A549 (cell line): ENCODE measurements around the gene MLANA. TPM values are rescaled to one million over a fixed set of nuclear protein-coding genes. Genes with fewer than 3 reads are reported as not detected.

ENCODE experiments used
- ATAC-seq, 2 experiments: fragments of 200-7000 bp in 1 of 2; fragments of >200 bp in 1 of 2; cut with Nextera tagmentation in 1 of 2; cut with Tn5 transposase in 1 of 2; 3 replicates each; pipeline versions ENCODE4 v1.8.0 to v1.9.1; 2018 to 2020; ENCODE audit warnings: mild to moderate bottlenecking in 1 of 2, moderate library complexity in 1 of 2
- CTCF ChIA-PET: fragments of 300-600 bp; sonication (Branson Sonifier 250); formaldehyde crosslinking; extraction: SDS; loops from one replicate; lab custom pipeline; 2021; ENCODE audit warnings: antibody characterized with exemption, inconsistent platforms; lab: Yijun Ruan, JAX
- POLR2A ChIA-PET: fragments of 350-600 bp; formaldehyde crosslinking; extraction: SDS; loops from one replicate; lab custom pipeline; 2021; ENCODE audit warnings: antibody characterized with exemption, inconsistent platforms; lab: Yijun Ruan, JAX
- DNase-seq, 2 experiments: peaks; one replicate each; pipeline versions ENCODE4 v3.0.0 to v3.0.0-alpha.2; 2011 to 2016; ENCODE audit warnings: low read depth in 1 of 2, low spot score in 1 of 2
- FAIRE-seq: peaks from 2 replicates; lab custom pipeline; 2011; peaks lifted over from hg19 to GRCh38; lab: Jason Lieb, UNC
- H3K27ac ChIP-seq, 2 experiments: fragments of >200 bp; sonication (Bioruptor Twin); formaldehyde crosslinking; 3 replicates each; pipeline ENCODE4 v1.5.1; 2016 to 2017
- H3K4me1 ChIP-seq: fragments of >200 bp; sonication (Bioruptor Twin); formaldehyde crosslinking; 3 replicates; pipeline ENCODE4 v1.6.1; 2016
- H3K4me2 ChIP-seq: fragments of >200 bp; sonication (Bioruptor Twin); formaldehyde crosslinking; 3 replicates; pipeline ENCODE4 v1.6.1; 2016
- H3K4me3 ChIP-seq: fragments of >200 bp; sonication (Bioruptor Twin); formaldehyde crosslinking; 3 replicates; pipeline ENCODE4 v1.5.1; 2016
- H3K9me3 ChIP-seq: fragments of >200 bp; sonication (Bioruptor Twin); formaldehyde crosslinking; 3 replicates; pipeline ENCODE4 v1.6.1; 2016
- BHLHE40 ChIP-seq: IDR thresholded peaks from 2 replicates; pipeline ENCODE4 v1.6.1; 2012; ENCODE audit warnings: low read depth, low read length, inconsistent platforms
- CHD2 ChIP-seq: fragments of 150-350 bp; IDR thresholded peaks from 2 replicates; pipeline ENCODE4 v1.6.1; 2014; ENCODE audit warnings: low read length; ENCODE audit not compliant: partially characterized antibody
- EHF ChIP-seq: fragments of 250-450 bp; sonication (Bioruptor Pico); IDR thresholded peaks from 2 replicates; pipeline ENCODE4 v1.5.0; 2020; ENCODE audit warnings: mild to moderate bottlenecking
- GATA3 ChIP-seq: IDR thresholded peaks from 2 replicates; pipeline ENCODE4 v1.6.1; 2012; ENCODE audit warnings: borderline replicate concordance
- HOXA7 ChIP-seq: fragments of 250-450 bp; sonication (Bioruptor Pico); IDR thresholded peaks from 2 replicates; pipeline ENCODE4 v1.5.0; 2020; ENCODE audit warnings: mild to moderate bottlenecking, moderate library complexity
- JUN ChIP-seq, 2 experiments: fragments of >200 bp; sonication (Bioruptor Twin); formaldehyde crosslinking; IDR thresholded peaks; 2 replicates in 1 of 2; 3 replicates in 1 of 2; pipeline ENCODE4 v1.6.1; 2016 to 2017
- MAFK ChIP-seq: fragments of 450-650 bp; IDR thresholded peaks from 2 replicates; pipeline ENCODE4 v1.6.1; 2014; ENCODE audit not compliant: partially characterized antibody
- MAZ ChIP-seq: fragments of 150-350 bp; IDR thresholded peaks from 2 replicates; pipeline ENCODE4 v1.6.1; 2014; ENCODE audit warnings: antibody characterized with exemption, low read depth, low read length, borderline replicate concordance
- MYC ChIP-seq: IDR thresholded peaks from 2 replicates; pipeline ENCODE4 v1.6.1; 2012; ENCODE audit warnings: mild to moderate bottlenecking, inconsistent platforms, low read length, improper control_type of control experiment, borderline replicate concordance
- NPAS2 ChIP-seq: fragments of 250-450 bp; sonication (Bioruptor Pico); IDR thresholded peaks from 2 replicates; pipeline ENCODE4 v1.8.0; 2022; ENCODE audit warnings: mild to moderate bottlenecking, moderate library complexity, borderline replicate concordance
- RAD21 ChIP-seq, 2 experiments: fragments of >200 bp in 1 of 2; sonication (Bioruptor Twin) in 1 of 2; formaldehyde crosslinking in 1 of 2; IDR thresholded peaks in 1 of 2; conservative IDR thresholded peaks in 1 of 2; 2 replicates in 1 of 2; 3 replicates in 1 of 2; pipeline ENCODE4 v1.6.1; 2012 to 2018; ENCODE audit warnings: inconsistent platforms in 1 of 2
- TFCP2L1 ChIP-seq: fragments of 250-450 bp; sonication (Bioruptor Pico); IDR thresholded peaks from 2 replicates; pipeline ENCODE4 v1.5.0; 2021; ENCODE audit warnings: mild to moderate bottlenecking
- TP53 ChIP-seq: fragments of 250-450 bp; sonication (Bioruptor Pico); IDR thresholded peaks from 2 replicates; pipeline ENCODE4 v1.5.0; 2021; ENCODE audit warnings: mild to moderate bottlenecking, moderate library complexity
- WGBS: methylation state at CpG from one replicate; pipeline ENCODE4 v1.1.6; 2017; ENCODE audit errors: missing lambda C conversion rate; 5-methylcytosine and 5-hydroxymethylcytosine counted together
- polyA plus RNA-seq, 4 experiments: library from polyadenylated mRNA; depleted of rRNA in 3 of 4; stranded (reverse); fragments of >200 nt; fragmentation: RNase III in 1 of 4; extraction: RNeasy Plus Mini Kit Qiagen cat#74134 plus additional on column Dnase treatment in 1 of 4; gene quantifications; 2 replicates in 3 of 4; 3 replicates in 1 of 4; pipeline ENCODE4 v1.2.3, GENCODE V29; 2011 to 2017
- TF ChIP-seq, protein P1 (sequence below): fragments of 250-450 bp; sonication (Bioruptor Pico); IDR thresholded peaks from 2 replicates; pipeline ENCODE4 v1.5.0; 2020; ENCODE audit warnings: low read depth, mild to moderate bottlenecking, moderate library complexity
- TF ChIP-seq, protein P2 (sequence below): fragments of 450-650 bp; IDR thresholded peaks from 2 replicates; pipeline ENCODE4 v1.6.1; 2014; ENCODE audit warnings: antibody characterized with exemption
- TF ChIP-seq, protein P3 (sequence below): fragments of 250-450 bp; sonication (Bioruptor Pico); IDR thresholded peaks from 2 replicates; pipeline ENCODE4 v1.5.0; 2021; ENCODE audit warnings: mild to moderate bottlenecking, moderate library complexity, borderline replicate concordance

Gene MLANA
- polyA plus RNA-seq, 2 of the 4 experiments (the other 2 are of a cell fraction): not detected

DNA sequence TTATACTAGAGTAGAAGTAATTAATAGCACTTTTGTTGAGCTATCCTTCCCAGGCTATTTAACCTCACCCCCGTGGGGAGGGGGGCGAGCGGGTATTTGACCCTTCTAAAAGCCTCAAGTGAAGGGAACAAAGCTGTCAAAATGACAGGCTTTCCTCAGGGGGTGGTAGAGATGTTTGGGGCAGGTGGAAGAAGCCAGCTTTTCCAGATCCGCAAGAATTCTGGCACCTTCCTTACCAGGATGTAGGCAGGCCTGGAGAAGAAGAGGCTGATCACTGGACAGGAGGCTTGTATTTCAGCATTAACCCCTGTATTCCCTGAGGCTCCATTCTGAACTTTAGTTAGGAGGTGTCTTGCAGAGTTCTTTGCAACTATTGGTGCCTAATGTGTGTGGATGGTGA lies 26.2 kb upstream of the MLANA start:
- Histone ChIP-seq H3K4me2 (no peak overlapping the region), H3K9me3 (no peaks in the 10 kb centered on the region), H3K4me1 (peaks cover 10% of the 10 kb centered on the region), H3K27ac (no peak overlapping the region), H3K4me3 (no peak overlapping the region)
- ChIA-PET POLR2A (no interaction called here), CTCF (interaction anchor here (0.6 to 1.5 kb wide), 7 partner anchors 16 to 859 kb away, joined by 3 to 4 read pairs (median 3); partner anchors contain the start of gene ERMP1)
- FAIRE-seq (no peak), DNase-seq (no peak), ATAC-seq (no peak)
- WGBS: 83% methylated on average over 4 of the region's 4 CpGs
- TF ChIP-seq, protein P1, sequence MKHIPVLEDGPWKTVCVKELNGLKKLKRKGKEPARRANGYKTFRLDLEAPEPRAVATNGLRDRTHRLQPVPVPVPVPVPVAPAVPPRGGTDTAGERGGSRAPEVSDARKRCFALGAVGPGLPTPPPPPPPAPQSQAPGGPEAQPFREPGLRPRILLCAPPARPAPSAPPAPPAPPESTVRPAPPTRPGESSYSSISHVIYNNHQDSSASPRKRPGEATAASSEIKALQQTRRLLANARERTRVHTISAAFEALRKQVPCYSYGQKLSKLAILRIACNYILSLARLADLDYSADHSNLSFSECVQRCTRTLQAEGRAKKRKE (CRISPR knock-in tag): no peak
- TF ChIP-seq HOXA7 (CRISPR knock-in tag): no peak
- TF ChIP-seq TFCP2L1 (CRISPR knock-in tag): no peak
- no peak for TF ChIP-seq GATA3
- TF ChIP-seq RAD21 (conservative IDR thresholded peaks at IDR 0.05 in 1 of 2, IDR thresholded peaks at IDR 0.05 in 1 of 2): no peak
- TF ChIP-seq CHD2: no peak

DNA sequence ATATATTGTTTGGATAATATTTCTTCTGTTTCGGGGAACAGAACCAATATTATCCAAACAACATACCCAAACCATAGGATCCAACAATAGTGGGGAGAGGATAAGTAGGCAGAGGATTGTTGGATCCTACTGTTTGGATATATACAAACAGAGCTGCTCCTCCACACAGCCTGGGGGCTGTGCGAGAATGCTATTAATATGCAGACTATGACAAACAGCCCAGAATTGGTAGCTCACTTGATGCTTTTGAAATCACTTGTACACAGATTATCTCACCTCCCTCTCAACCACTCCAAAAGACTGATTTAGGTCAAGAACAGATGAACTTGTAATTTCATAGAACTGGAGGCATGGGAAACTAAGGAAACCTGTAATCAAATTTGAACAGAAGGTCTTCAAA lies 24.4 kb upstream of the MLANA start:
- POLR2A ChIA-PET: no interaction called here
- Histone ChIP-seq H3K9me3 (no peaks in the 10 kb centered on the region), H3K27ac (no peak overlapping the region)
- DNase-seq (no peak), ATAC-seq (no peak)
- no peak for TF ChIP-seq MAFK
- TF ChIP-seq, protein P2, sequence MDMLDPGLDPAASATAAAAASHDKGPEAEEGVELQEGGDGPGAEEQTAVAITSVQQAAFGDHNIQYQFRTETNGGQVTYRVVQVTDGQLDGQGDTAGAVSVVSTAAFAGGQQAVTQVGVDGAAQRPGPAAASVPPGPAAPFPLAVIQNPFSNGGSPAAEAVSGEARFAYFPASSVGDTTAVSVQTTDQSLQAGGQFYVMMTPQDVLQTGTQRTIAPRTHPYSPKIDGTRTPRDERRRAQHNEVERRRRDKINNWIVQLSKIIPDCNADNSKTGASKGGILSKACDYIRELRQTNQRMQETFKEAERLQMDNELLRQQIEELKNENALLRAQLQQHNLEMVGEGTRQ: no peak
- no peak for TF ChIP-seq MAZ
- TF ChIP-seq, all 56 proteins: peak for 0
- CTCF ChIA-PET: interaction anchor here (1.4 to 3.5 kb wide), 3 partner anchors 19 to 32 kb away, joined by 3 to 18 read pairs (median 4); no protein-coding TSS in a partner anchor
- WGBS: 94% methylated on average over 2 of the region's 2 CpGs
- FAIRE-seq: no peak
- H3K4me2 ChIP-seq: no peak overlapping the region
- no peak overlapping the region for H3K4me3 ChIP-seq
- H3K4me1 ChIP-seq: peaks cover 10% of the 10 kb centered on the region

DNA sequence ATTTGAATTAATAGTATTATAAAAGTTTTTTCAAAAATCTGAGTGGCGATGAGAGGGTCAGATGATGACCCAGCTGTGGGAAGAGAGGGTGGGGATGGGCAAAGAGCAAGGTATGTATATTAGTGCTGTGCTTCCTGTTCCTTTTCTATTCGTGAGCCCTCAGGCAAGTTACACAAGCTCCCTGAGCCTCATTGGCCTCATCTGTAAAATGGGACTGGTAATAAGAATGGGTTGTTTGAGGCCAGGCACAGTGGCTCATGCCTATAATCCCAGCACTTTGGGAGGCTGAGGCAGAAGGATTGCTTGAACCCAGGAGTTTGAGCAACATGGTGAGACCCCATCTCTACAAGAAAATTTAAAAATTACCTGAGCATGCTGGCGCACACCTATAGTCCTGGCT lies 24.0 kb upstream of the MLANA start:
- ChIA-PET POLR2A (no interaction called here), CTCF (interaction anchor here (1.4 to 3.5 kb wide), 4 partner anchors 19 to 34 kb away, joined by 3 to 18 read pairs (median 5); partner anchors contain the start of gene ERMP1)
- no peak for DNase-seq
- peaks cover 10% of the 10 kb centered on the region for H3K4me1 ChIP-seq
- H3K4me2 ChIP-seq: no peak overlapping the region
- H3K4me3 ChIP-seq: no peak overlapping the region
- no peak for FAIRE-seq
- WGBS: 76% methylated on average over 3 of the region's 3 CpGs
- no peaks in the 10 kb centered on the region for H3K9me3 ChIP-seq
- TF ChIP-seq, protein P3, sequence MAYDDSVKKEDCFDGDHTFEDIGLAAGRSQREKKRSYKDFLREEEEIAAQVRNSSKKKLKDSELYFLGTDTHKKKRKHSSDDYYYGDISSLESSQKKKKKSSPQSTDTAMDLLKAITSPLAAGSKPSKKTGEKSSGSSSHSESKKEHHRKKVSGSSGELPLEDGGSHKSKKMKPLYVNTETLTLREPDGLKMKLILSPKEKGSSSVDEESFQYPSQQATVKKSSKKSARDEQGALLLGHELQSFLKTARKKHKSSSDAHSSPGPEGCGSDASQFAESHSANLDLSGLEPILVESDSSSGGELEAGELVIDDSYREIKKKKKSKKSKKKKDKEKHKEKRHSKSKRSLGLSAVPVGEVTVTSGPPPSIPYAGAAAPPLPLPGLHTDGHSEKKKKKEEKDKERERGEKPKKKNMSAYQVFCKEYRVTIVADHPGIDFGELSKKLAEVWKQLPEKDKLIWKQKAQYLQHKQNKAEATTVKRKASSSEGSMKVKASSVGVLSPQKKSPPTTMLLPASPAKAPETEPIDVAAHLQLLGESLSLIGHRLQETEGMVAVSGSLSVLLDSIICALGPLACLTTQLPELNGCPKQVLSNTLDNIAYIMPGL: no peak
- TF ChIP-seq EHF (CRISPR knock-in tag) (no peak), TP53 (CRISPR knock-in tag) (no peak), JUN (IDR thresholded peaks at IDR 0.05) (no peak), BHLHE40 (no peak)
- no peak overlapping the region for H3K27ac ChIP-seq
- no peak for ATAC-seq

DNA sequence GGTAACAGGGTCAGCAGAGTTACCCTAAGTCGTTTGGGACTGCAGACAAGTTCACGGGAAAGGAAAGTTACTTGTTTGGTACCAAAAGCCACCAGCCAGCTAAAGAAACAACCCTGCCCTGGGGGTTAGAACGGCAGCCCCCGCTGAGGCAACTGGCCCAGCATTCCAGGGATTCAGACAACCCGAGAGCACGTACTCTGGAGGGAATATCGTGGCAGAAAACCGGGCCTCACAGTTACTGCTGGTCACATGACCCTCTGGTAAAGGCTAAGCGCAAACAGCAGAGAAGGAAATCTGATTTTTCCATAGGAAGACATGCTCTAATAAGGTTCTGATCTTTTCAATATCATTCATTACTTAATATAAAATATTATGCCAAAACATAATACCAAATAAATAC lies 22.5 kb upstream of the MLANA start:
- ChIA-PET CTCF (interaction anchor here (0.6 to 3.5 kb wide), 4 partner anchors 17 to 488 kb away, joined by 3 to 18 read pairs (median 5); partner anchors contain the start of gene ERMP1), POLR2A (no interaction called here)
- no peak for TF ChIP-seq MAFK
- TF ChIP-seq MYC: no peak
- no peak for TF ChIP-seq NPAS2 (CRISPR knock-in tag)
- 67% methylated on average over 9 of the region's 9 CpGs for WGBS
- Histone ChIP-seq H3K4me3 (no peak overlapping the region), H3K4me1 (peaks cover 6% of the 10 kb centered on the region), H3K27ac (no peak overlapping the region), H3K9me3 (no peaks in the 10 kb centered on the region), H3K4me2 (no peak overlapping the region)
- ATAC-seq (no peak), DNase-seq (no peak), FAIRE-seq (no peak)
